Measurements from ENCODE around the gene TNKS1BP1.

TNKS1BP1 gene

DNA sequence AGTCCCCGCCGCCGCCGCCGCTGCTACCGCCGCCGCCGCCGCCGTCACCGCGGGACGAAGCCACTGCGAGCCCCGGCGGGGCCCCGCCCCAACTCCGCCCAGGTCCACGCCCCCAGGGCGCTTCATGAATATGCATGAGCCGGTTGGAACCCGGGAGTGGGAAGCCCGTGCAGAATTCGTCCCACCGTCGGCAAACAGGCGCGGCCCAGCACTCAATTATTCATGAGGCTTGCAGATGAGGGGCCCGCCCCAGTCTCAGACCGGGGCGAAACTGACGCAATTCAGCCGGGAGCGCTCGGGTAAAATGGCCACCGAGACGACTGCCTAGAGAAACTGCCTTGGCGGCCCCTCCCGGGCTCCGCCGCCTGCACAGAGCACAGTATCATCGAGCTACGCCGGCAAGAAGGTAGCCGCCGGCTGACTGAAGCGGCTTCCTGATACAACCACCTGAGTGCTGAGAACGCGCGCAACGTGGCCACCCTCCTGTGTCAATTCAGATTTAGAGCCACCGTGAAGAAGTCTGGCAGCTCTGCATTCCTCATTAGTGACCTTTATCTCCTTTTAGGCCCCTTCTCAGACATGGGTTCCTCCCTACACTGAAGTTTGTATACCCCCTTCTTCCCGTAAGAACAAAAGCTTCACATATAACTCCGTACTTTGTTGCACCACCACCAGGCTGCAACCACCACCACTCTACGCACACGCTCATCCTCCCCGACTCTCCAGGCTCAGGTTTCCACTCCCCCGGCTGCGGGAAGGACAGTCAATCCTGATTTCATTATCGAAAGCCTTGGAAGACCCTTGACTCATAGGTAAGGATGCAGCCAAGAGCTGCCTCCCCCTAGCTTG, at the start of gene TNKS1BP1:
TSS of gene TNKS1BP1 (minus strand) at position 67 of the 849 bp plus-strand sequence. CDS start 3,067 bp downstream, outside the sequence.
- TF ChIP-seq Cebpa-rat (IDR thresholded peaks at IDR 0.05), result peak; percentile 94
- H4K20me1 ChIP-seq, result peaks cover 41% of the 10 kb centered on the region
- H3K4me2 ChIP-seq, result peak within 1 kb of the TSS; percentile 98
- H3K9ac ChIP-seq, result peak within 1 kb of the TSS; percentile 84
- peak within 1 kb of the TSS; percentile 87 for H3K27ac ChIP-seq
- peaks cover 45% of the 10 kb centered on the region for H3K4me1 ChIP-seq
- H3K9me3 ChIP-seq, result no peaks in the 10 kb centered on the region
- no peaks in the 10 kb centered on the region for H3K27me3 ChIP-seq
- peaks cover 52% of the 10 kb centered on the region for H3K36me3 ChIP-seq
- H3K4me3 ChIP-seq, result peak within 1 kb of the TSS; percentile 72

- H3K4me1 ChIP-seq, result peaks cover 30% of the 10 kb centered on the region
- no peak overlapping the region for H3K4me2 ChIP-seq
- H3K4me3 ChIP-seq, result no peak overlapping the region
- no peaks in the 10 kb centered on the region for H4K20me1 ChIP-seq
- H3K27me3 ChIP-seq, result no peaks in the 10 kb centered on the region
- no peak overlapping the region for H3K9ac ChIP-seq
- no peak for TF ChIP-seq Cebpa-rat (IDR thresholded peaks at IDR 0.05)
- no peak overlapping the region for H3K27ac ChIP-seq
- H3K36me3 ChIP-seq, result no peaks in the 10 kb centered on the region
- H3K9me3 ChIP-seq, result no peaks in the 10 kb centered on the region
Observed at GRCh38 chr11:57373146-57373545, 48.4 kb upstream of the TNKS1BP1 start.

DNA sequence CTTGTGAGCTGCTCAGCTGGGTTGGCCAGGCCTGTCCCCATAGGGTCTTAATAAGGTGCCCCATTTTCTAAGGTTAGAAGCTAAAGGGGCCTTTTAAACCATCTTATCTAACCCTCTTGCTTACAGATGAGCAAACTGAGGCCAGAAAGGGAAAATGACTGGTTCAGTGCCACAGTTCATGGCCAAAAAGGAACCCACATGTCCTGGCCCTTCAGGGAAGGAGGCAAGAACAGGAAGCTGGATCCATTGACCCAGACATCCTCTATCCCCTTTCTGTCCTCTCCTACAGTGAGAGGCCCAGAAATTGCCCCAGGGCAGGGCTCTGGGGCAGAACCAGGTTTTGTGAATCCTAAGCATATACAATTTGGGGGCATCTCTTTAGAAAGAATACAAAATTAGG, 46.2 kb upstream of the TNKS1BP1 start:
- Histone ChIP-seq H4K20me1 (no peaks in the 10 kb centered on the region), H3K4me1 (peaks cover 30% of the 10 kb centered on the region), H3K9ac (no peak overlapping the region), H3K4me3 (no peak overlapping the region), H3K9me3 (no peaks in the 10 kb centered on the region), H3K27ac (no peak overlapping the region), H3K4me2 (no peak overlapping the region), H3K36me3 (no peaks in the 10 kb centered on the region), H3K27me3 (no peaks in the 10 kb centered on the region)
- no peak for TF ChIP-seq Cebpa-rat (IDR thresholded peaks at IDR 0.05)

- Histone ChIP-seq H3K36me3 (no peaks in the 10 kb centered on the region), H3K9me3 (no peaks in the 10 kb centered on the region), H3K27ac (no peak overlapping the region)
Observed at GRCh38 chr11:57370251-57370650, 45.5 kb upstream of the TNKS1BP1 start.

GRCh38 chr11:57368845-57369232, 44.1 kb upstream of the TNKS1BP1 start:
- H3K4me1 ChIP-seq, result peaks cover 13% of the 10 kb centered on the region
- no peaks in the 10 kb centered on the region for H3K27me3 ChIP-seq
- no peak overlapping the region for H3K27ac ChIP-seq
- H3K36me3 ChIP-seq, result no peaks in the 10 kb centered on the region
- H3K4me3 ChIP-seq, result no peak overlapping the region
- no peaks in the 10 kb centered on the region for H4K20me1 ChIP-seq
- H3K9me3 ChIP-seq, result no peaks in the 10 kb centered on the region
- no peak overlapping the region for H3K9ac ChIP-seq
- no peak for TF ChIP-seq Cebpa-rat (IDR thresholded peaks at IDR 0.05)
- H3K4me2 ChIP-seq, result no peak overlapping the region

More at GRCh38 chr11:57370251-57370650, 45.5 kb upstream of the TNKS1BP1 start:
- H3K27me3 ChIP-seq, result no peaks in the 10 kb centered on the region
- no peak overlapping the region for H3K4me2 ChIP-seq
- no peak for TF ChIP-seq Cebpa-rat (IDR thresholded peaks at IDR 0.05)
- no peaks in the 10 kb centered on the region for H4K20me1 ChIP-seq
- H3K4me1 ChIP-seq, result peaks cover 23% of the 10 kb centered on the region
- no peak overlapping the region for H3K9ac ChIP-seq
- H3K4me3 ChIP-seq, result no peak overlapping the region

- H3K27me3 ChIP-seq, result no peaks in the 10 kb centered on the region
- no peaks in the 10 kb centered on the region for H3K9me3 ChIP-seq
- H3K4me1 ChIP-seq, result peaks cover 13% of the 10 kb centered on the region
- H3K36me3 ChIP-seq, result no peaks in the 10 kb centered on the region
- H3K9ac ChIP-seq, result no peak overlapping the region
- no peak for TF ChIP-seq Cebpa-rat (IDR thresholded peaks at IDR 0.05)
- H4K20me1 ChIP-seq, result no peaks in the 10 kb centered on the region
- H3K4me3 ChIP-seq, result no peak overlapping the region
- H3K4me2 ChIP-seq, result no peak overlapping the region
- no peak overlapping the region for H3K27ac ChIP-seq
Observed at GRCh38 chr11:57368106-57368844, 43.5 kb upstream of the TNKS1BP1 start.

- TF ChIP-seq Cebpa-rat (IDR thresholded peaks at IDR 0.05), result no peak
- Histone ChIP-seq H3K9ac (no peak overlapping the region), H3K4me2 (no peak overlapping the region), H3K4me3 (no peak overlapping the region), H3K4me1 (peaks cover 5% of the 10 kb centered on the region; the same call in 1 of the 2 replicates), H4K20me1 (no peaks in the 10 kb centered on the region), H3K9me3 (no peaks in the 10 kb centered on the region), H3K27me3 (no peaks in the 10 kb centered on the region), H3K36me3 (no peaks in the 10 kb centered on the region), H3K27ac (no peak overlapping the region)
Observed at GRCh38 chr11:57364851-57365660, 40.3 kb upstream of the TNKS1BP1 start.

DNA sequence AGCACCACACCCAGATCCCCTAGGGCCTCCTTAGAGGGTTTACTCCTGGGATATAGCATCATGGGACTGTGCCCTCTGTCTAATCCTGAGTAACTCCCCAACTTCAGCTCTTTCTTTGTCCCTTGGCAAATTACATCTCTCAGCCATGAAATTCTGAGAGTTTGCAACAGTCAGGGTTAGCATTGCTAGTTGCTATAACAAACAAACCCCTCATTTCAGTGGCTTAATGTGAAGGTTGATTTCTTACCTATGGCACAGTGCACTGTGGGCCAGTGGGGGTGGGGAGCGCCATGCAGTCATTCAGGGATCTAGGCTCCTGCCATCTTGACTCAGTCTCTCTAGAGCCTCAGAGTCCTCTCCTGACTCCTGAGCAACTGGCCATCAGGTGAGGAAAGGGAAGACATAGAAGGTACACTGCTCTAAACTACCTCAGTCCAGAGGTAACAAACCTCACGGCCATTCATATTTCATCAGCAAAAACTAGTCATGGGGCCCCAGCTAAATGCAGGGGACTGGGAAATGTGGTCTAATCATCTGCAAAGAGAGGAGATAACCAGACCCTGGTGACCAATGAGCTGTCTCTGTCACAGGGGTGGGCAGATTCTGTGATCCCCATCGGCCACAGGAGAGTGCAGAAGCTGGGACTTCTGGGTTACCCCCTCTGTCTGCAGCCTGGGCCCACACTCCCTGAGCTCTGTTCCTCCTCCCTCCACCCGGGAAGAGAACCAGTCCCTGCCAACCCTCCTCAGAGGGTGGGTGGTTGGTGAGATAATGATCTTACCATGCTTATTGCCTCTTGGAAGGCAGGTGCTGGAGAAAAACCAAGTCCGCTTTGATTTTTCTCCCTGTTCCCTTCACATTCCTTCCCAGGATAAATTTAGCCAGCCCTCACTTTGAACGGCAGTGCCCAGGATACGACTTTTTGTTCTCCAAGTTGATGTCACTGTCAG, 38.7 kb upstream of the TNKS1BP1 start:
- Histone ChIP-seq H3K27ac (no peak overlapping the region), H4K20me1 (no peaks in the 10 kb centered on the region), H3K9me3 (no peaks in the 10 kb centered on the region), H3K36me3 (no peaks in the 10 kb centered on the region), H3K27me3 (no peaks in the 10 kb centered on the region), H3K9ac (no peak overlapping the region), H3K4me3 (no peak overlapping the region), H3K4me2 (no peak overlapping the region), H3K4me1 (0 out of 2 replicates have a peak, but pooled peaks cover under 1% of the 10 kb centered on the region)
- no peak for TF ChIP-seq Cebpa-rat (IDR thresholded peaks at IDR 0.05)
